Glomerular visceral epithelial cell (primary cell): Measurements from ENCODE around the gene NQO2.
"Not testable (repeated sequence)": the region's sequence is repeated elsewhere in the genome, so short reads cannot be mapped to it uniquely, and the experiment has no call there.

Experiments used
- DNase-seq: peaks from one replicate; pipeline ENCODE4 v3.0.0-alpha.2; 2016; ENCODE audit errors: extremely low spot score

NQO2 gene

DNA sequence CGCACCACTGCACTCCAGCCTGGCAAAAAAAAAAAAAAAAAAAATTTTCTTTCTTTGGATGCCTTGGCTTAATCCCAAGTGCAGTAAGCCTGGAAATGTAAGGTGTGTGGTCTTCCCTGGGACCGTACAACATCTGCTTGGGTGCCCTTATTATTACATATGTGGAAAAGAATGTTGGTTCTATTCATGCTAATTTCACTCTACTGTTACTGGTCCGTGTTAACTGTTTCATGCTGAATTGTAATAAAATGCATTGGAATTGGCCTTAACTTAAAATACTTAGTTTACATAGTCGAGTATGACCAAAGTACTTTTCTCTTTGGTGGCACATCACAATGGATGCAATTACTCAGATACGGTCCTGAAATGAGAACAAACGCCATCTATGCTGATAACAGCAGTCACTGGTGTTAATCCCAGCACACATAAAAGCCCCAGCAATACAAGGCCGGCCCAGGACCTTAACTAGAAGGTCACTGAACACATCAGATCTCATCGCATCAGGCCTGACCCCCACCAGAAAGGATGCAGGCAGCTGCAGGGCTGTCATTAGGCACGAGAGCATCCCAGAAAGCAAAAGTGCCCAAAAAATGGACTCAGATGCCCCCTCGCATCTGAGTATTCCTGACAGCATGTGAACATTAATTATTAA is 29.5 kb upstream of the NQO2 start:
- DNase-seq, result peak; percentile 83

DNA sequence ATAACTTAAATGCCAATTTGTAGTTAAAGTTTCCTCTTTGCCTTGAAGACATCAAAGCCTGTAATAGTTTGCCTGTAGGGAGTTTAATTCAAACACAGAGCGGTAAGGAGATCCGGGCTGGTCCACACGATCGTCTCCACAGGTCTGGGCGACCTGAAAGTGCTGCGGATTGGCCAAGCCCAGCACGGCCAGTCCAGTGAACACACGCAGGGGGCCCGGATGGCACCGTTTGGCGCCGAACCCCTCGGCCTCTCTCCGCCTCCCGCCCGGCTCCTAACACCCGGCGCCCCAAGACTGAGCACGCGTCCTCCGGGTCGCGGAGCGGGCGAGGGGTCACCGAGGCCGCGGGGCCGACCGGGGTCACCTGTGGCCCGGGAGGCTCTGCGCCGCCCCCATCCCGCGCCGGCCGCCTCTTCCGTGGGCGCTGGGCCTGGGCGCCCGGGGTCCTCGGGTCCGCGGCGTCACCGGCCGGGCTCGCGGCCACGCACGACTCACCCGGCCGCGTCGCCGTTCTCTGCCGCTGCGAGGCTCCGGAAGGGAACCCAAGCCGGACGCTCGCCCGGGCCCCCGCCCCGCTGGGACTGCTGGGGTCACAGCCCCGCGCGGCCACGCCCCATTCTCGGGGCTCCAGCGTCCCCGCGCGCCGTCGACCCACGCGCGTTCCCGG is 28.8 kb upstream of the NQO2 start:
- DNase-seq, result peak; percentile 61

- DNase-seq, result peak; percentile 78
Measured at GRCh38 chr6:2971420-2972218, 28.1 kb upstream of the NQO2 start, which contains the start of gene SERPINB6. Gene SERPINB6, minus strand, starts transcription at chr6:2971567. Its CDS starts 12,235 bp downstream, at chr6:2959332.

DNA sequence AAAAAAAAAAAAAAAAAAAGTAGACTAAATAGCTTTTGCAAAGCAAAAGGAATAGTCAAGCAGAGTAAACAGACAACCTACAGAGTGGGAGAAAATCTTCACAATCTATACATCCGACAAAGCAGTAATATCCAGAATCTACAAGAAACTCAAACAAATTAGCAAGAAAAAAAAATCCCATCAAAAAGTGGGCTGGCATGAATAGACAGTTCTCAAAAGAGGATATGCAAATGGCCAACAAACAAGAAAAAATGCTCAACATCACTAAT is 27.5 kb upstream of the NQO2 start:
- DNase-seq, result not testable (repeated sequence)

GRCh38 chr6:2972685-2973084 is 27.0 kb upstream of the NQO2 start:
- not testable (repeated sequence) for DNase-seq

GRCh38 chr6:2973180-2973579 is 26.5 kb upstream of the NQO2 start:
- DNase-seq, result not testable (repeated sequence)

DNA sequence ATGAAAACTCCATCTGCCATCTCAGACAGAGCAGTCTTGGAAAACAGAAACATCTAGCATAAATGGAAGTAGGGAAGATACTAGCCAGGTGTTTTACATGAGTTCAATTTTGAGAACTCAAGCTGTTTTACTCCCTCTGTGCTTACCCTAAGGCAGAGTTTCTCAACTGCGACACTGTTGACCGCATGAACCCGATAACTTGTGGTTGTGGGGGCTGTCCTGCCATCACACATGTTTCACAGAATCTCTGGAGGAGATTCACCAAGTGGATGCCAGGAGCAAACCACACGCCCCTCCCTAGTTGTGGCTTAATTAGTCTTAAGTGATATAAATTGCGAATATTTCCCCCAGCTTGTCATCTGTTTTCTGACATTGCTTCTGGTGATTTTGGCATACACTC is 26.0 kb upstream of the NQO2 start:
- no peak for DNase-seq

GRCh38 chr6:2976060-2976459 is 23.6 kb upstream of the NQO2 start:
- DNase-seq, result no peak

GRCh38 chr6:2976571-2977085 is 23.1 kb upstream of the NQO2 start:
- peak; percentile 50 for DNase-seq

DNA sequence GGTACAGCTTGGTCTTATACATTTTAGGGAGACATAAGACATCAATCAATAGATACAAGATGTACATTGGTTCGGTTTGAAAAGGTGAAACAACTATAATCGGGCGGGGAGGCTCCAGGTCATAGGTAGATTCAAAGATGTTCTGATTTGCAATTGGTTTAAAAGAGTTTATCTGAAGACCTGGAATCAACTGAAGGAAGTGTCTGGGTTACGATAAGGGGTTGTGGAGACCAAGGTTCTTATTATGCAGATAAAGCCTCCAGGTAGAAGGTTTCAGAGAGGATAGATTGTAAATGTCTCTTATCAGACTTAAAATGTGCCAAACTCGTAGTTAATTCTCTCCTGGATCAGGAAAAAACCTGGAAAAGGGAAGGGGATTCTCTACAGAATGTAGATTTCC is 22.4 kb upstream of the NQO2 start:
- no peak for DNase-seq

DNA sequence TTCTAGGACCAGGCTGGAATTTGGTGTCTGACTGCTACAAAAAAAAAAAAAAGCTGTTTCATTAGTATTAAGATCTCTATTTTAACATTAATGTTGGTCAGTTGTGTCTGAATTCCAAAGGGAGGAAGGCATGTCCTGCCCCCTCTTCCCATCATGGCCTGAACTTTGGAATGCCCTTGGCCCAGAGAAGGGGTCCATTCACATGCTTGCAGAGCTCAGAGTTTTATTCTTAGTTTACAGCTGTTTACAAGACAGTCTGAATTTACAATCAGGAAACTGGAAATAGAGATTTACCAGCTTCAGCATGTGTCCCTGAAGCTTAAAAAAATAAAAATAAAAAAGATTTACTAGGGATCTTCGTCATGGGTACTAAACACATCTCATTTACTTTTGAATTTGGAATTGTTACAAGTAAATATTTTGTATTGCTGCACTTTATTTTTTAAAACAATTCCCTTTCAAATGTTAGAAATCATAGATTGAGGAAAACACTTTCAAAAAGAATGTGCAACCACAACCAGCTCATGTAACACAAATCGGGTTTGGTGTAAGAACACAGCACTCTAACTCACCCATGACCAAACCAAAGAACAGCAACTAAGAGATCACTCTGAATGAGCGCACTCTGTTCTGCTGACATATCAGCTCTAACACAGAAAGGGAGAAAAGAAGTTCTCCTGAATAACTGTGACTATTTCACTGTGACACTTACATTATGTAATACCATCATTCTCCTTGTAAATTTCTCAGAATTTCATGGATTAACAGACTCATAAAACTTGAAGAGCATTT is 21.7 kb upstream of the NQO2 start:
- DNase-seq, result no peak

DNA sequence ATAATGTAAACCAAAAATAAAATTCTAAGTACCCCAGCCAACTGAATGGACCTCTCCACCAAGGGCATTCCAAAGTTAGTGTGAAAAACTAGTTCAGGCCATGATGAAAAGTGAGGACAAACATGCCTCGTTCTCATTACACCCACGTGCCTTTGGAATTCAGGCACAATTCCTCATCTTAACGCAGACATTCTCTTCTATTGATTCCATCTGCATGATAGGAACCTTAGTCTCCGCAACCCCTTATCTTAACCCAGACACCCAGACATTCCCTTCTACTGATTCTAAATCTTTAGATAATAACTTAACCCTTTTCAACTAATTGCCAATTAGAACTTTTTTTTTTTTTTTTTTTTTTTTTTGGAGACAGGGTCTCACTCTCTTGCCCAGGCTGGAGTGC is 20.8 kb upstream of the NQO2 start:
- no peak for DNase-seq

DNA sequence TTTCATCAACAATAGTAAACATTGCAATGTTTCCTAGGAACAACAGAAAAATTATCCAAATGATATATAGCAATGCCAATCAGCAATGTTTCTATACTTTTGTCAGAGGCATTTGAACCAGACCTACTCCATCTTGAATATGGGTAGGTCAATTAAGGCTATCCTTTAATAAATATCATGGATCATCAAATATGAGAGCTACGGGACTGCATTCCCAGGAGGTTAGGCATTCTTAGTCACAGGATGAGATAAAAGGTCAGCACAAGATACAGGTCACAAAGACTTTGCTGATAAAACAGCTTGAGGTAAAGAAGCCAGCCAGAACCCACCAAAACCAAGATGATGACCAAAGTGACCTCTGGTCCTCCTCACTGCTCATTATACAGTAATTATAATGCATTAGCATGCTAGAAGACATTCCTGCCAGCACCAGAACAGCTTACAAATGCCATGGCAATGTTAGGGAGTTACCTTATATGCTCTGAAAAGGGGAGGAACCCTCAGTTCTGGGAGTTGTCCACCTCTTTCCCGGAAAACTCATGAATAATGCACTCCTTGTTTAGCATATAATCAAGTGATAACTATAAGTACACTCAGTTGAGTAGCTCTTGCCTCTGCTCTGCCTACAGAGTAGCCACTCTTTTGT is 19.8 kb upstream of the NQO2 start:
- no peak for DNase-seq

GRCh38 chr6:2980465-2980855 is 19.2 kb upstream of the NQO2 start:
- no peak for DNase-seq

- no peak for DNase-seq
Measured at GRCh38 chr6:2982426-2983117, 17.1 kb upstream of the NQO2 start.

DNA sequence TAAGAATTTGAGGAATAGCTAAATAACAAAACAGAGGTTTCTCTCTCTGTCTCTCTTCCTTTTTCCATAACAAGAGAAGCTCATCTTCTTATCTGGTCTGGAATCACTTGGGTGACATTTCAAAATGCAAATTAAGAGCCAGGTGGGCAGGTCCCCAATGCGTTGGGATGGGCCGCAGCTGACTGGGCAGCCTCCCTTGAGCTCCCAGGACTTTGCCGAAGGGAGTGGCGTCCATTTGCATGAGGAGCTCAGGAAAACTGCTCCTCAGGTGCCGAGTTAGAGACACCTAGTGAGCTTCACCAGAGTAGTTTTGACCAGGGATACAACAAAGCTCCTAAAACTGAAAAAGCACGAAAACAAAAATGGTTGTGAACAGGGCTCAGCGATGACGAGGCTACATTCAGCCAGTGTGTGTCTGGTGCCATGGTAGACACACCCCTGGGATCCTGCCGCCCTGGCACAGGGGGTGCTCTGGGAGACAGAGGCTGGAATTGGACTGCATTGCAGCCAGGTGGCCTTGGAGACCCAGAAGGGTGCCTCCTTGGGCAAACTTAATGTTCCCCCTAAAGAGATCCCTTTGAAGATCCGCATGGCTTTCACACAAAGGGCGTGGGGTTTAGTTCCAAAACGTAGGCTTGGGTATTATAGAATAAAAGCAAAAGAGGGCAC is 14.8 kb upstream of the NQO2 start:
- no peak for DNase-seq

GRCh38 chr6:2986722-2987221 is 12.9 kb upstream of the NQO2 start:
- DNase-seq, result peak; percentile 45

GRCh38 chr6:2988094-2988425 is 11.6 kb upstream of the NQO2 start:
- no peak for DNase-seq

GRCh38 chr6:2988426-2989331 is 11.0 kb upstream of the NQO2 start:
- DNase-seq, result peak; percentile 96
